ENCODE results near the gene NEU2.
"Not testable (repeated sequence)": the region's sequence is repeated elsewhere in the genome, so short reads cannot be mapped to it uniquely, and the experiment has no call there.

NEU2 gene

DNA sequence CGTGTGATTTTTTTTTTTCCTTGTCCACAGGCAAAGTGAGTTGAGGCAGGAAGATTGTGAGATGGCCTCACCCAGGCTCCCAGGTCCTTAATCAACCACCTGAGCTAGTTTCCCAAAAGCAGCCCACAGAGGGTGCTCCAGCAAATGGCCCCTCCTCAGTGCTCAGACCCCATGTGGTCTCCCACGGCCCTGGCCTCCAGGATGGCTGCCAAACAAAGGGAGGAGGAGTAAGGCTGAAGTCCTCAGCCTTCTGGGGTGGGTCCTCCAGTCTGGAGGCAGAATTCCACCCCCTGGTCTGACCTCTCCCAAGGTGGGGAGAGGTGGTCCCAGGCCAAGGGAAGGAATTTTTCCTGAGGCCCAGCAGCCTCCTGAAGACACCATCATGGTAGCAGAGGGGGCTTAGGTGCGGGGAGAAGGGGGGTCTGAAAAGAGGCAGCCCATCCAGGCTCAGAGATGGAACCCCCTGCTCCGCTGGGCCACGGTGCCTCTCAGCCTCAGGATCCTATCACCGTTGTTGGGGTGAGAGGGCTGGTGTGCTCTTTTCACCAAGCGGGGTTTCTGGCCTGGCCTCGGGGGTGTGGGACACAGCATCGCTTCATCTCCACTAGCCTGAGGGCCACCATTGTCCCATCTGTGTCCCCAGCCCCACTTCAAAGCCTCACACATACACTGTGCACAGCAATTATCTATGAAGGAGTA is 21.8 kb upstream of the NEU2 start:
- DNase-seq (ENCODE audit: low spot score) = no peak

DNA sequence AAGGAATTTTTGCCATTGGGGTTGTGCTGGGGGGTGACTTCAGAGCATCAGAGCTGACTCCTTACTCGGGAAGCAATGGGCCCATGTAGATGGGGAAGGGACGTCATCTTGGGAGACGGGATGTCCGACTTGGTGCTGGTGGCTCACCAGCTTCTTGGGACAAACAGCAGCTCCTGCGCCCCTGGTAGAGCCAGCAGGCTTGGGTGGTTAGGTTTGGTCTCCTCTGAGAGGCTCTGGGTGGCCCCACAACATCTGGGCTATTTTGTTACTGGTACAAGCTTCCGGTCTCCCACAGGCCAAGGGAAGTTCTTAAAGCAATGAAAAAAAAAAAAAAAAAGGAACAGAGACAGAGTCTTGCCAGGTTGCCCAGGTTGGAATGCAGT is 21.2 kb upstream of the NEU2 start:
- no peak for DNase-seq (ENCODE audit: low spot score)

DNA sequence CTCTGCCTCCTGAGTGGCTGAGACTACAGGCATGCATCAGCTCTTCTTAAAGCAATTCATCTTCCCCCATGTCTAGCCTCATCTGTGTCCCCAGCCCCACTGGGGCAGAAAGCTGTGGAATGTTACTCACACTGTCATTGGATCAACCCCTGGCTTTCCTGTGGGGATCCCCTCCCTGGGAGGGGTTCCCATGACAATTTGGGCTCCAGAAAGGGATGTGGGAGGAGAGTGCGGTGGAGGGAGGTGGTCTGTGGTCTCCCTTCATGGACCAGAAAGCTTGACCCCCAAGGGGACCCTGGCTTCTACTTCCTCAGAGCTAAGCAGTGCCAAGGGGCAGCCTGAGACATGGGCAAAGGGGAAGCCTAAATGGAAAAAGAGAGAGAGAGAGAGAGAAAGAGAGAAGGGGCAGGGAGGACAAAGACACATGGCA is 20.8 kb upstream of the NEU2 start:
- no peak for DNase-seq (ENCODE audit: low spot score)

DNA sequence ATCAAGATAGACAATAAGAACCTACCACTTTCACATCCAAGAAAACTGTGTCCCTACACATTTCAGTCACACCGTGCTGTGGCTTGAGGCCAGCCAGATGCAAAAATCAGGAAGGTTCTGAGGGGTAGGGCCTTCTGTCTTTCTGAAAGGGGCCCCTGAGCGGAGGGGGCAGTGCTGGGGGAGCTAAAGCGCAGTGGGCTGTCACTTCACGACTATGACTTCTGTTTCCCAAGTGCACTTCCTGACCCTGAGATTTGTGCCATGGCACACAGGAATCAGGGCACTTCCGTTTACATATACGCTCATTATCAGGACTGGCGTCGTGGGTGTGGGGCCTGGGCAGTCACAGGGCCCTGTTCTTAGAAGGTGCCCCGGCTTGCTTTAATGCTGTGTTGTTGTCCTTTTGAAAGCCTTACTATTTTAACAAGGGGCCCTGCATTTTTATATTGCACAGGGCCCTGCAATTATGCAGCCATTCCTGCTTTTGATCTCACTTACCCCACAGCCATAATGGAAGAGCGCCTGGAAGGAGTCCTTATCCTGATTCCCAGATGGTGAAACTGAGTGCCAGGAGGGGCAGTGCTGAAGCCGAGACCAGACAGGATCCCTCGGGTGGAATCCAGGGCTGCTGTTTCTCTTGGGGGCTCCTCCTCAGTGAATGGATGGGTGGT is 20.0 kb upstream of the NEU2 start:
- DNase-seq (ENCODE audit: low spot score) = no peak

DNA sequence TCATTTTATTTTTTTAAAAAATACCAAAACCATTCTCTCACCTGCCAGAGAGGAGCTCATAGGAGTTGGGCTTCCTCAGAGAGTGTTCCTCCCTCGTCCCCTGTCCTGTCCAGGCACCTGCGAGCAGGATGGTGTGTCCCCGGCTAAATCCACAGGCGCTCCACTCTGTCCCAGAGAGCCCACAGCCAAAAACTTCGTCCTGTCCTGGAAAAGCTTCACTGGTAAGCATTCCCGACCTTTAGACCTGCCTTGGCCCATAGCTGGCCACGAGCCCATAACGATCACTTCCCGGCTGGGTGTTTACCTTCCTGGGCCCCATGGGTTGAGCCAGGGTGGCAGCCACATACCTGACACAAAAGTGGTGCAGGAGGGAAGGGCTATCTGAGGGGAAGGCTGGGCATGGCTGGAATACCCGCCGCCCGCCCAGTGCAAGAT is 19.4 kb upstream of the NEU2 start, which contains the start of gene NGEF:
Gene NGEF (minus strand): TSS at position 230 of the 435 bp plus-strand sequence. CDS start 38,366 bp downstream, outside the sequence.
- no peak for DNase-seq (ENCODE audit: low spot score)

DNA sequence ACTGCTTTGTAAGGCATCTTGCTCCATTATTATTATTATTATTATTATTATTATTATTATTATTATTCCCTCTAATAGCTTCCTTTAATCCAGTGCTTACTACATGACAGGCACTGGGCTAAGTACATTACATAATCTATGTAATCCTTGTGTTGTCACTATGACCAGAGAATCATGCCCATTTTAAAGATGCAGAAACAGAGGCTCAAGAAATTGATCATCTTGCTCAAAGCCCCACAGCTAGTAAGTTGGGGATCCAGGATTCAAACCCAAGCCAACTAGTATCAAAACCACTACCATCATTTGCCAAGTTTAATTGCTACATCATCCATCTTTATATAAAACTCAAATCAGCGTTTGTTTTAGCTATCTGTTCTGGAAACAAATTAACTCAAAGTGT is 18.8 kb upstream of the NEU2 start:
- no peak for DNase-seq (ENCODE audit: low spot score)

DNA sequence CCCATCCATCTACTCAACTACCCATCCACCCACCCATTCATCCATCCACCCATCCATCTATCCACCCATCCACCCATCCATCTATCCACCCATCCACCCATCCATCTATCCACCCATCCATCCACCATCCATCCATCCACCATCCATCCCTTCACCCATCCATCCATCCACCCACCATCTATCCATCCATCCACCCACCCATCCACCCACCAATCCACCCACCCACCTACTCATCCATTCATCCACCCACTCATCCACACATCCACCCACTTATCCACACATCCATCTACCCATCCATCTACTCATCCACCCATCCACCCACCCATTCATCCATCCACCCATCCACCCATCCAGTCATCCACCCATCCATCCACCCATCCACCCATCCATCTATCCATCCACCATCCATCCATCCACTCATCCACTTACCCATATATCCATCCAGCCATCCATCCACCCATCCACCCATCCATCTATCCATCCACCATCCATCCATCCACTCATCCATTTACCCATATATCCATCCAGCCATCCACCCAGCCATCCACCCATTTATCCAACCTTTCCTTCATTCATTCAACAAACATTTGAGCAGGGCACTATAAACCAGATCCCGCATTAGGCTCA is 17.3 kb upstream of the NEU2 start:
- no peak for DNase-seq (ENCODE audit: low spot score)

DNA sequence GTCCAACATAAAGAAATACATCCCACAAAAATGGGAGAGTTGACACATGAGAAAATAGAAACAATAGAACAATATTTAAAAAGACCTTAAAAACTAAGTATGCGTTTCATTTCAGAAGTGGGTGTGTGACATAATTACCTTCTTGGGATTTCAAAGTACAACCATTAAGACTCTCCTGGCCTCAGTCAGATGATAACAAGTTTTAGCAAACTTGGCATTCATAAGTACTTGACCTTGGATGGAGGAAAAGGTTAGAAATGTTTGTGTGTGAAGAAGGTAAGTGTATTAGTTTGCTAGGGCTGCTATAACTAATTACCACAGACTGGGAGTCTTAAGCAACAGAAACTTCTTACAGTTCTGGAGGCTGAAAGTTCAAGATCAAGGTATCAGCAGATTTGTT is 14.5 kb upstream of the NEU2 start:
- DNase-seq (ENCODE audit: low spot score) = no peak

DNA sequence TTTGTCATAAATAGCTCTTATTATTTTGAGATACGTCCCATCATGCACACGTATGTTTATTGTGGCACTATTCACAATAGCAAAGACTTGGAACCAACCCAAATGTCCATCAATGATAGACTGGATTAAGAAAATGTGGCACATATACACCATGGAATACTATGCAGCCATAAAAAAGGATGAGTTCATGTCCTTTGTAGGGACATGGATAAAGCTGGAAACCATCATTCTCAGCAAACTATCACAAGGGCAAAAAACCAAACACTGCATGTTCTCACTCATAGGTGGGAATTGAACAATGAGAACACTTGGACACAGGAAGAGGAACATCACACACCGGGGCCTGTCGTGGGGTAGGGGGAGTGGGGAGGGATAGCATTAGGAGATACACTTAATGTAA is 12.9 kb upstream of the NEU2 start:
- not testable (repeated sequence) for DNase-seq (ENCODE audit: low spot score)

DNA sequence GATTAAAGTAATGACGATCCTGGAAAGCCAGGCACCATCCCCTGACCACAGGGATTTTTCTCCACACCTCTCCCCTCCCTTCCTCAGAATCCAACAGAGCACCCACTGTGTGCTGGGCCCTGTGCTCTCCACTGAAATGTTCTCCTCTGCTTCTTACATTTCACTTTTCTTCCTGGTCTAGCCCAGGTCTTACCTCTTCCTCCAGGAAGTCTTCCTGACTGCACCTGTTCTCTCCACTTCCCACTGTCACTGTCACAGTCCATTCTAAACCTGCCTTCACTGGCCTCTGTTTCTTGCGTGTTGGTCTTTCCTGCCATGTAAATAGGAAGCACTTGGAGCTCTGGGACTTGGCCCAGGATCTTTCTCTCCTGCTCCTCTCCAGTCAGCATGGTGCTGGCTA is 12.0 kb upstream of the NEU2 start:
- no peak for DNase-seq (ENCODE audit: low spot score)

DNA sequence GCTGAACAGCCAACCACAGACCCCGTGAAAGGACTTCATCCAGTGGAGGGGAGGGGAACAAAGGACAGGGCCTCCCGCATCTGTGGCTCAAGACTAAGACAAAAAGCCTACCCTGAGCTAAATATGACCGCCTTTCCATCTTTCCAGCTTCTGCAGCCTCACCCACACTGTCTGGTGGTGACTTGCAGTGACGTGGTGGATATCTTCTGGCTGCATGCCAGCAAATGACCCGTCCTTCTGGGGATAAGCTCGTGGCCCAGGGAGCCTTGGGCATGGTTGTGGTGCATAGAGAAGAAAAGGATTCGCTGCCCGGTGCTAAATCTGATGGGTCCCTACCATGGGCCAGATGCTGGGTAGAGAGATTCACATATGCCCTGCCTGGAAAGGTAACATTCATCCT is 10.7 kb upstream of the NEU2 start:
- no peak for DNase-seq (ENCODE audit: low spot score)

DNA sequence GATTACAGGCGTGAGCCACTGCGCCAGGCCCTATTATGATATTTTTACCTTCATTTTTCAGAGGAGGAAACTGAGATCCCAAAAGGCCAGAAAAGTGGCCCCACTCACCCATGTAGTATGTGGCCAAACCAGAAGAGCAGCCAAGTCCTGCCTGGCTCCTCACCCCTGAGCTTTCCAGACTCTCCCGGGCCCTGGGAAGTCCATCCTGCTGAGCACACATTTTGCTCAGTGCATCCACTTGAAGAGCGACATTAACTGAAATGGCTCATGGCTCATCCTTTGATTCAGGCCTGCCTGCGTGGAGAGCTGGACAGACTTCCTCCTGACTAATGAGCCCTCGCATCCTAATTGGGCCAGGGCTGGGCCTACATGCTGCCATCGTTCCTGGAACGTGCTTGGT is 9.9 kb upstream of the NEU2 start:
- DNase-seq (ENCODE audit: low spot score) = no peak

DNA sequence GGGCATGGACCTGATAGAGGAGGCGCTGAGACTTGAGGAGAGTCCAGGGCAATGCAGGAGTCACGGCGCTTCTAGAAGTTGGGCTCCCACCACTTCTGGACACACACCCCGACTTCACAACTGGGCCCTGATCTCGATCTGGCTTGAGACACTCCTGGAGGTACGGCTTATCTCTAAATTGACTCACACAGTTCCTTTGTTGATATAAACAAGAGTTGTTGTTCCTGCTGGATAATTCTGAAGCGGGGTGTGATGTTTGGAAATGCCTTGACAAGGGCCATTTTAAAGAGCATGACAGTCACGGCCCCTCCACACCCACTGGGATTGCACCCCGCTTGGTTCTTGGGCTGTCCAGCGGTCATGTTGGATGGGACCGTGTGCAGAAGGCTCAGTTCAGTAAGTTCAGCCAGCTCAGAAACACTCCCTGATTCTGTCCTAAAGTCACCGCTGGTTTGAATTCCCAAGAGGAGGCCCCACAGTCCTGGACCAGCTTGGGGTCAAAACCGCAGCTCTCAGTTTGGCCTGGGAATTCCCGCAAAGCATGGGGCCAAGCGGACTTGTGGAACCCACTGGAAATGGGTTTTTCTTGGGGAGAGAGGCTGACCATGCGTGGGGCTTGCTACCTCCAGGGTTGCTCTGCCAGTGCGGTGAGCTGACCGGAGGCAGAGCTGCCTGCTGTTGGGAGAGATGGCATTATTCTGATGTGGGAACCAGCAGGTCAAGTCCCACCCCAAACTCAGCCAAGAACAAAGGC is 9.3 kb upstream of the NEU2 start:
- DNase-seq (ENCODE audit: low spot score) = no peak

DNA sequence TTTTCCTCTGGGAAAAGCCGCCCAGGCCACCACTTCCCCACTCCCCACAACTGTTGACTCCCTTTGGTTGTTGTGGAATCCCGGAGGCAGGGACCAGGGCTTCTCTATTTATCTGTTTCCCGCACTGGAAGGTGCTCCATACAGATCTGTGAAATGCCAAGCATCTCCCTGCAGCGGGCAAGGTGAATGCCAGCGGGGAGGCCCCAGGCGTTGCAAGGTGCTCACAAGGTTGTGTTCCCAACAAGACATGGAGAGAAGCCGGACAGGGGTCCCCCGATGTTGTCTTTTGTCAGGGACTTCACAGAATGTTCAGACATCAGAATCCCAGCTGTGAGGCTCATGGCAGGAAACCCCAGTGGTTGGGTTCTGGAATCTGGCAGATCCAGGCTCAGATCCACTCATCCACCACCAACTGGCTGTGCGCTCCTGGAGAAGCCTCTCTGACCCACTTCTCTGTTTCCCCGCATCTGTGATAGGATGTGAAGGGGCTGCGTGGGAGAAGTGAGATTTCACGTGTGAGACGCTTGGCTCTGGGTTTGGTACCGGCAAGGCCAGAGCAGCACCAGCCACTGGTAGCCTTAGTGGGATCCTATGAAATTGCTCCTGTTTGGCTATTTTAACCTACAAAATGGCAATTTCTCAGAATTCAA is 8.6 kb upstream of the NEU2 start:
- no peak for DNase-seq (ENCODE audit: low spot score)

DNA sequence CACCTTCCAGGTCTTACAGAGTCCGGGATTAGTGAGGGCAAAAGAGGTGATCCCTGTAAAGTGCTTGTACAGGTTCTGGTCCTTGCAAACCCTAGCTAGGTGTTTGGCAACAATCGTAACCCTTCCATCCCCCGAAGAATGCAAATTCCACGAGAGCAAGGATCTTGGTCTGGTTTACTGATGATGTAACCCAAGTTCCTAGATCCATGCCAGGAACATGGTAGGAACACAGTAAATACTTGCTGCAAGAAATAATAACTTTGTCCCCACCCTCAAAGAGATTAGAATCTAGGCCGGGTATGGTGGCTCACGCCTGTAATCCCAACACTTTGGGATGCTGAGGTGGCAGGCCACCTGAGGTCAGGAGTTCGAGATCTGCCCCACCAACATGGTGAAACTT is 6.8 kb upstream of the NEU2 start:
- no peak for DNase-seq (ENCODE audit: low spot score)

DNA sequence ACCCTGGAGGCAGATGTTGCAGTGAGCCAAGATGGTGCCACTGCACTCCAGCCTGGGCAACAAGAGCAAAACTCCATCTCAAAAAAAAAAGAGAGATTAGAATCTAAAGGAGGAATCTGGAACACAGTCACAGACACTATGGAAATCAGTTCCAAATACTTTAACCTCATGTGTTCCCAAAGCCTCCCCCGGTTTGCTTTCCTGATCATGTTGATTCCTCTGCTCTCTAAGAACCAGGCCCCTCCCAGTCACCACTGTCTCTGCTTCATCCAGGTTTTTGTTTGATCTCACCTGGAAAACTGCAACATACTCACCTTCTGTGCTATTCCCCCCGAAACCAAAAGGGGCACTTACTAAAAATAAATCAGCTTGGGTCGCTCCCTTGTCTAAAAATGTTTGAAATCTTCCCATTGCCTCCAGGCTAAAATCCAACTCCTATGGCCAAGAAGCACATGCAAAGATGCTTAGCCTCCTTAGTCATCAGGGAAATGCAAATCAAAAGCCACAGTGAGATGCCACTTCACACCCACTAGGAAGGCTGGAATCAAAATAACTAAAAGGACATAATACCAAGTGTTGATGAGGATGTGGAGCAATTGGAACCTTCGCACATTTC is 6.2 kb upstream of the NEU2 start:
- no peak for DNase-seq (ENCODE audit: low spot score)

DNA sequence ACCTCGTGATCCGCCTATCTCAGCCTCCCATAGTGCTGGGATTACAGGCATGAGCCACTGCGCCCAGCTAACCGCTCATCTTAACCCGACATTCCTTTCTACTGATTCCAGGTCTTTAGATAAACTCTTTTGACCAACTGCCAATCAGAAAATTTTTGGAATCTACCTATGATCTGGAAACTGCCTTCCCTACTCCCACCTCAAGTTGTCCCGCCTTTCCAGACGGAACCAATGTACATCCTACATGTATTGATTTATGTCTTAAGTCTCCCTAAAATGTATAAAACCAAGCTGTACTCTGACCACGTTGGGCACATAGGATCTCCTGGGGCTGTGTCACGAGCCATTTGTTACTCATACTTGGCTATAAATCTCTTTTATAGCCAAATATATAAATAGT is 3.2 kb upstream of the NEU2 start:
- DNase-seq (ENCODE audit: low spot score) = no peak

DNA sequence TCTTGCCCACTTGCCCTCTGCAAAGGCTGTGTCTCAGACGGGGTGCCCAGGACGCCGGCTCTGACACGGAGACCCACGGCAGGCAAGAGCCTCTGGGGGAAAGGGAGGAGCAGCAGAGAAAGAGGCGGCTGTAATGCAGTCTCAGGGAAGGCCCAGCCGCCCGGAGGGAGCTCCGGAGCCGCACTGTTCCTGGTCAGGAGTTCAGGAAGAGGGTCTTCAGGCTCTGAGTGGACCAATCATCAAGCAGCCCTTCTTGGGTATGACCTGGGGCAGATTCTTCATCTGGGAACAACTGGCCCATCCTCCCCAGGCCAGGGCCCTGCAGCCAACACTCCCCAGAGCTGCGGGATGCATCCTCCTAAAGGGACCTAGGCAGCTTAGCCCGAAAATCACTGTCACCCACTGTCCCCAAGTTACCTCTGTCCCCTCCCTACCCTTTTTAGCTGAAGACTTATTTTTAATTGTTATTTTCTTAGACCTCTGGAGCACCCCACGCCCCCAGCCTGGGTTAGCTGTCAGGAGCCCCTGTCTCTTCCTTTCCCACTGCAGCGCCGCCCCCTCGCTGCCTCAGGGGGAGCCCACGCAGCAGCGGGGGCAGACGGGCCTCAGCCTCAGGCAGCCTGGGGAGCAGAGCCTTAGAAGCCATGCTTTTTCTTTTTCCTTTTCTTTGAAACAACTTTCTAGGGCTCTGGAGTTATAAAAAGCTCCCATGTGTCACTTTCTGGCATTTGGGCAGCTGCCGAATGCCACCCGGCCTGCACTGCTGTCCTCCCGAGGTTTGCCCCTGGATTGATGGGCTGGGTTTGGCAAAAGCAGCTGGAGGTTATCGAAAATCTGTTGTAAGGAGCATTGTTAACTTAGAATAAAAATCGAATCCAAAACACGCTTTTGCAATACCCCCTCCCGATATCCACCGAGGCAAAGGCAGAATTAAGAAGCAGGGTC is 644 bp upstream of the NEU2 start:
- no peak for DNase-seq (ENCODE audit: low spot score)

DNA sequence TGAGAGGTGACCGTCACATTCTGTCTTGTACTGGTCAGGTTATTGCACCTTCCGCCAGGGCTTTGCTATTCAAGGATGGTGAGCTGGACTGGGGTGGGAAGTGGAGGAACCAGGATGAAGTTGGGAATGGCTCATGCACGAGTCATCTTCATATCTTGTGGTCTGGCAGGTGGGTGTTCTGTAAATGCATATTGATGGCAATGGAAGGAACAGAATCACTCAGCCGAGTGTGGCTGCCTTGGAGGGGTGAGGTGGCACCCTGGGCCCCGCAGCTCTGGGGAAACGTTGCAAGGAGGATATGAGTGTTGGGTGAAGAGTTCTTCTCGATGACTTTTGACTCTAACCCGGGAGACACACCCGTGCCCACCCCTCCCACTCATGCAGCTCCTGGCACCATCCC is 1.2 kb downstream of the NEU2 start:
- no peak for DNase-seq (ENCODE audit: low spot score)

DNA sequence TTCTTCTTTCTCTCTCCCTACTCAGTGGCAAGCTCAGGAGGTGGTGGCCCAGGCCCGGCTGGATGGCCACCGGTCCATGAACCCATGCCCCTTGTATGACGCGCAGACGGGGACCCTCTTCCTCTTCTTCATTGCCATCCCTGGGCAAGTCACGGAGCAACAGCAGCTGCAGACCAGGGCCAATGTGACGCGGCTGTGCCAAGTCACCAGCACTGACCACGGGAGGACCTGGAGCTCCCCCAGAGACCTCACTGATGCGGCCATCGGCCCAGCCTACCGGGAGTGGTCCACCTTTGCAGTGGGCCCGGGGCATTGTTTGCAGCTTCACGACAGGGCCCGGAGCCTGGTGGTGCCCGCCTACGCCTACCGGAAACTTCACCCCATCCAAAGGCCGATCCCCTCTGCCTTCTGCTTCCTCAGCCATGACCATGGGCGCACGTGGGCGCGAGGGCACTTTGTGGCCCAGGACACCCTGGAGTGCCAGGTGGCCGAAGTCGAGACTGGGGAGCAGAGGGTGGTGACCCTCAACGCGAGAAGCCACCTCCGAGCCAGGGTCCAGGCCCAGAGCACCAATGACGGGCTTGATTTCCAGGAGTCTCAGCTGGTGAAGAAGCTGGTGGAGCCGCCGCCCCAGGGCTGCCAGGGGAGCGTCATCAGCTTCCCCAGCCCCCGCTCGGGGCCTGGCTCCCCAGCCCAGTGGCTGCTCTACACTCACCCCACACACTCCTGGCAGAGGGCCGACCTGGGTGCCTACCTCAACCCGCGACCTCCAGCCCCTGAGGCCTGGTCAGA is 1.8 kb downstream of the NEU2 start:
- no peak for DNase-seq (ENCODE audit: low spot score)
